Testis (tissue), 3 donors: Measurements from ENCODE around the gene PPARA. TPM values are rescaled to one million over a fixed set of nuclear protein-coding genes. Genes with fewer than 3 reads are reported as not detected.

ENCODE experiments used
- DNase-seq: peaks from one replicate; pipeline ENCODE4 v3.0.0-alpha.2; 2019
- H3K27ac ChIP-seq, 2 donors: fragments of 200-600 bp; sonication (generic); one replicate each; pipeline ENCODE4 v1.5.1; 2019
- H3K27me3 ChIP-seq: fragments of 200-600 bp; sonication (generic); one replicate; pipeline ENCODE4 v1.5.1; 2019
- H3K36me3 ChIP-seq: fragments of 200-600 bp; sonication (generic); one replicate; pipeline ENCODE4 v1.5.1; 2017; ENCODE audit warnings: low read depth; ENCODE audit errors: missing control alignments
- H3K4me1 ChIP-seq: fragments of 200-600 bp; sonication (generic); one replicate; pipeline ENCODE4 v1.5.1; 2019
- H3K4me3 ChIP-seq, 2 donors: fragments of 200-600 bp; sonication (generic); one replicate each; pipeline ENCODE4 v1.5.1; 2017 to 2019
- H3K9me3 ChIP-seq: fragments of 200-600 bp; sonication (generic); one replicate; pipeline ENCODE4 v1.5.1; 2017
- POLR2A ChIP-seq: fragments of 450-650 bp; IDR thresholded peaks from one replicate; pipeline ENCODE4 v1.6.1; 2017; ENCODE audit warnings: antibody characterized with exemption, mild to moderate bottlenecking, moderate library complexity
- WGBS, 2 donors: methylation state at CpG; one replicate each; pipeline ENCODE4 v1.1.5; 2018; 5-methylcytosine and 5-hydroxymethylcytosine counted together
- intact Hi-C: fragments of 100-400 bp; cut with DNase I; formaldehyde crosslinking; loops from one replicate; pipeline ENCODE4 v1.15.1; 2023; ENCODE audit warnings: low total_unique reads
- polyA plus RNA-seq: library from polyadenylated mRNA; stranded (reverse); fragments of 350-450 nt; fragmentation: Illumina TruSeq; extraction: RNeasy Lipid Tissue Mini Kit (QIAGEN cat#74804); gene quantifications from one replicate; pipeline ENCODE4 v1.2.3, GENCODE V29; 2014; ENCODE audit warnings: low read depth, low replicate concordance; ENCODE audit not compliant: insufficient read depth
- total RNA-seq, 2 donors: library from RNA; depleted of rRNA; stranded (reverse); fragments of >200 nt; gene quantifications; one replicate each; pipeline ENCODE4 v1.2.3, GENCODE V29; 2016
- TF ChIP-seq, protein P1 (sequence below), 3 experiments: fragments of 450-650 bp in 2 of 3; fragments of 200-600 bp in 1 of 3; sonication (generic) in 1 of 3; IDR thresholded peaks; one replicate each; pipeline ENCODE4 v1.5.1; 2016 to 2019; ENCODE audit warnings: antibody characterized with exemption in 3 of 3, mild to moderate bottlenecking in 2 of 3, moderate library complexity in 1 of 3

Gene PPARA
- total and polyA plus RNA-seq, 3 donors from 2014 or later = 4.8 to 19.9 (median 18.1) TPM

DNA sequence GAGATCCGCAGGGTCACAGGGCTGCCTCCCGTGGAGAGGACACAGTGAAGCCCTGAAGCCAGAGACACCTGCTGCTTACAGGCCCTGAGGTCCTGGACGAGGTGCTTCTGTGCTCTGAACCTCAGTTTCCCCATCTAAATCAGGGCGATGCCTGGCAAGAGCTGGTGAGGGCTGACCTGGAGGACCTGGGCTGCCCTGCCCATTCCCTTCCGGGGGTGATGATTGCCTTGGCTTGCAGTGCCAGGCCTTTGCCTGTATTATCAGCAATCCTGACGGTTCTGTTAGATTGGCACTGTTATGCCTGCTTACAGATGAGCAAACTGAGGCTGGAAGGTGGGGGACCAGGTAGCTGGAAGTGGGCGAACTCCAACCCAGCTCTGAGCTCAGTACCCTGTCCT is 138.5 kb downstream of the PPARA start:
- intact Hi-C loops = no loop called here
- H3K36me3 ChIP-seq = no peaks in the 10 kb centered on the region

DNA sequence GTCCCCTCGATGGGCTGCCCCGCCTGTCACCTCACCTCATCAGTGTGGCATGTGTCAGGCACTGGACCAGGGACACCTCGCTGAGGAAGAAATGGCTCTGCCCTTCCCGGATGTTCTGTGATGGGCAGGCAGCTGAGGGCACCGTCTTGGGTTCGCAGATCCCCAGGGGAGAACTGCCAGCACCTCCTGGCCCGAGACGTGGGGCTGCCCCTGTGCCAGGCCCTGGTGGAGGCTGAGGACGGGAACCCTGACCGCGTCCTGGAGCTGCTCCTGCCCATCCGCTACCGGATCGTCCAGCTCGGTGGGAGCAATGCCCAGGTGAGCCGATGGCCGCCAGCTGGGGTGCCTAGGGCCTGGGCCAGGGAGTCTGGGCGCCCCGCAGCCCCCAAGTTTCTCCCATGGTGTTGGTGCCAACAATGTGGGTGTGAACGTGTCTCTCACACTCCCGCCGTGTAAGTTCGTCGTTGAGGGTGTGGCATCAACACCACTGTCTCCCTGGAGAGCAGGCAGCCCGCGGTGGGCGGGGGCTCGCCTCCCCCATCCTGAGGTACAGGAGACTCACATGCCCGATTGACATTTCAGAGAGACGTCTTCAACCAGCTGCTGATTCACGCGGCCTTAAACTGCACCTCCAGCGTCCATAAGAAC is 139.0 kb downstream of the PPARA start:
- WGBS, 2 donors = 91 to 96% methylated on average over 16 to 32 of the region's 33 CpGs
- DNase-seq = no peak
- Histone ChIP-seq H3K4me3 (no peak overlapping the region), H3K27ac (no peak overlapping the region), H3K9me3 (no peaks in the 10 kb centered on the region), H3K27me3 (no peaks in the 10 kb centered on the region), H3K4me1 (no peaks in the 10 kb centered on the region), H3K36me3 (no peaks in the 10 kb centered on the region)
- no peak for TF ChIP-seq POLR2A
- TF ChIP-seq, protein P1, sequence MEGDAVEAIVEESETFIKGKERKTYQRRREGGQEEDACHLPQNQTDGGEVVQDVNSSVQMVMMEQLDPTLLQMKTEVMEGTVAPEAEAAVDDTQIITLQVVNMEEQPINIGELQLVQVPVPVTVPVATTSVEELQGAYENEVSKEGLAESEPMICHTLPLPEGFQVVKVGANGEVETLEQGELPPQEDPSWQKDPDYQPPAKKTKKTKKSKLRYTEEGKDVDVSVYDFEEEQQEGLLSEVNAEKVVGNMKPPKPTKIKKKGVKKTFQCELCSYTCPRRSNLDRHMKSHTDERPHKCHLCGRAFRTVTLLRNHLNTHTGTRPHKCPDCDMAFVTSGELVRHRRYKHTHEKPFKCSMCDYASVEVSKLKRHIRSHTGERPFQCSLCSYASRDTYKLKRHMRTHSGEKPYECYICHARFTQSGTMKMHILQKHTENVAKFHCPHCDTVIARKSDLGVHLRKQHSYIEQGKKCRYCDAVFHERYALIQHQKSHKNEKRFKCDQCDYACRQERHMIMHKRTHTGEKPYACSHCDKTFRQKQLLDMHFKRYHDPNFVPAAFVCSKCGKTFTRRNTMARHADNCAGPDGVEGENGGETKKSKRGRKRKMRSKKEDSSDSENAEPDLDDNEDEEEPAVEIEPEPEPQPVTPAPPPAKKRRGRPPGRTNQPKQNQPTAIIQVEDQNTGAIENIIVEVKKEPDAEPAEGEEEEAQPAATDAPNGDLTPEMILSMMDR (IDR thresholded peaks at IDR 0.05) = no peak
- intact Hi-C loops = no loop called here

More for the DNA sequence above, 138.5 kb downstream of the PPARA start:
- Histone ChIP-seq H3K27me3 (no peaks in the 10 kb centered on the region), H3K27ac (no peak overlapping the region), H3K9me3 (no peaks in the 10 kb centered on the region), H3K4me1 (no peaks in the 10 kb centered on the region), H3K4me3 (no peak overlapping the region)
- WGBS, 2 donors = 85% methylated on average over 5 of the region's 7 CpGs; no CpG with 5 or more reads in 1 of the 2 donors
- DNase-seq = no peak
- TF ChIP-seq, protein P1 (IDR thresholded peaks at IDR 0.05) = no peak
- TF ChIP-seq POLR2A = no peak

DNA sequence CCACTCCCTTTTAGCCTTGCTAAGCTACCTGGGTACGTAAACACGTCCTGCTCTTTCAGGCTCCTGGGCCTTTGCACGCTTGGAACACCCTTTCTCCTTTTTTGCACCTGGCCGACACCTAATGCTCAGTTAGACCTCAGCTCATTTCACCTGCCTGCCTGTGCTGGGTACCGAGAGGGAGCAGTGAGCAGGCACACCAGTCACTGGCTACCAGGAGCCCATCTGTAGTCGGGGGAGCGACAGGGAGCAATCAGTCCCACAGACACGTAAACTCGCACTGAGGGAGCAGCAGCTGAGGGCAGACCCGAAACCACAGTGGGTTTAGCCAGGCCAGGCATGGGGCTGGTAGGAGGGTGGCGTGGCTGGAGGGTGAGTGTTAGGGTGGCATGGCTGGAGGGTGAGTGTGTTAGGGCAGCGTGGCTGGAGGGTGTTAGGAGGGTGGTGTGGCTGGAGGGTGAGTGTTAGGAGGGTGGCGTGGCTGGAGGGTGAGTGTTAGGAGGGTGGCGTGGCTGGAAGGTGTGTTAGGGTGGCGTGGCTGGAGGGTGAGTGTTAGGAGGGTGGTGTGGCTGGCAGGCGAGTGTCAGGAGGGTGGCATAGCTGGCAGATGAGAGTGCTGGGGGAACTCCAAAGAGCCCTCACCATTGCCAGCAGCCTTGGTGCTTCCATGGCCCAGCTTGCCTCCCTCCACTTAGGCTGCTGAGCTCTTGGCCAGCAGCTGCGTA is 140.0 kb downstream of the PPARA start:
- DNase-seq = no peak
- TF ChIP-seq POLR2A = no peak
- intact Hi-C loops = no loop called here
- no peaks in the 10 kb centered on the region for H3K27me3 ChIP-seq
- H3K36me3 ChIP-seq = no peaks in the 10 kb centered on the region
- WGBS, 2 donors = 82 to 93% methylated on average over 14 to 17 of the region's 17 CpGs
- no peaks in the 10 kb centered on the region for H3K4me1 ChIP-seq
- no peaks in the 10 kb centered on the region for H3K9me3 ChIP-seq
- H3K4me3 ChIP-seq = no peak overlapping the region
- no peak overlapping the region for H3K27ac ChIP-seq

DNA sequence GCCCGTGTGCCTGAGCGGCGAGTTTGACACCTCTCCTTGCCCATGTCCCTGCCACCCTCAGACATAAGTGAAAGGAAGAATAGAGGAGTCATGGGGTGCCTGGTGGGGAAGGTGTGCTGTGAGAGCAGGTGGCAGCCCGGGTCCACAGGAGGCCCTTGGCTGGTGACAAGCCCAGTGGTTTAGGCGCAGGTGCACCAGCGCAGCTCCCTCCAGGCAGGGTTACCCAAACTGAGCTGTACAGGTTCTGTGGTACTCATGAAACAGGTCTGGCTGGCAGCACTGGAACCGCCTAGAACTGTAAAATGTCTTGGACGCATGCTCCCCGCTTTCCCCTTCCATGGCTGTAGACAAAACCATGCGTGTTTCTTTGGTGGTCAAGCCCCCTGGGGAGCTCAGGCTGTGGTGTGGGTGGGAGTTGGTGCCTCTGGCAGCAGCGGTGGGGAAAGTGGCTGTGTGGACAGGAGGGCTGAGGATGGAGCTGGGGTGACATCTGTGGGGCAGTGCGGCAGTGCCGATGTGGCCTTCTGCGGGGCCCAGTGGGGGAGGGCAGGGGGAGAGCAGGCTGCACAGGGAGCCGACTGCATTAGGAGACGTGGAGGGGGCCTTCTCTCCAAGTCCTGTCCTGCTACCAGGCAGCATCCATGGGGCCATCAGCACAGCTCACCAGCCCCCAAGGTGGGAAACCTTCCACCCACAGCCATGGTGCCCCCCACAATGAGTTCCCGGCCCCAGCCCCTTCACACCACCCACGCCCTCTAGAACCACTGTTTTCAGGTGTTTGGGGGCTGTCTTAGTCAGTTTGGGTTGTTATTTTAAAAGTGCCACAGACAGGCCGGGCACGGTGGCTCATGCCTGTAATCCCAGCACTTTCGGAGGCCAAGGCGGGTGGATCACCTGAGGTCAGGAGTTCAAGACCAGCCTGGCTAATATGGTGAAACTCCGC is 140.8 kb downstream of the PPARA start:
- WGBS, 2 donors = 90 to 99% methylated on average over 13 to 23 of the region's 23 CpGs
- H3K4me3 ChIP-seq = no peak overlapping the region
- no peaks in the 10 kb centered on the region for H3K9me3 ChIP-seq
- peaks cover 5% of the 10 kb centered on the region for H3K4me1 ChIP-seq
- H3K27ac ChIP-seq = no peak overlapping the region
- intact Hi-C loops = no loop called here
- DNase-seq = no peak
- H3K36me3 ChIP-seq = no peaks in the 10 kb centered on the region
- H3K27me3 ChIP-seq = no peaks in the 10 kb centered on the region
- TF ChIP-seq POLR2A = no peak

DNA sequence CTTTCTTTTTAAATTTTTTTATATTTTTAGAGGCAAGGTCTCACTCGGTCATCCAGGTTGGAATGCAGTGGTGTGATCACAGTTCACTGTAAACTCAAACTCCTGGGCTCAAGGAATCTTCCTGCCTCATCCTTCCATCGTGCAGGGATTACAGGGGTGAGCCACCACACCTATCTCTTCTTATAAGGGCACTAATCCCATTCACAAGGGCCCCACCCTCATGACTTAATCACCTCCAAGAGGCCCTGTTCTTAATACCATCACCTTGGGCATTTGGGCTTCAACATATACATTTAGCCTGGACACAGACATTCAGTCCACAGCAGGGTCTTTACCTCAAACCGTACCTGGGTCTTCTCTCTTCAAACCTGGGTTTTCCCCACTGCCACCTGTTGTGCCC is 141.8 kb downstream of the PPARA start:
- TF ChIP-seq, protein P1 (IDR thresholded peaks at IDR 0.05) = no peak
- TF ChIP-seq POLR2A = no peak
- no peaks in the 10 kb centered on the region for H3K36me3 ChIP-seq
- intact Hi-C loops = no loop called here

More for the DNA sequence above, 141.8 kb downstream of the PPARA start:
- no peak overlapping the region for H3K27ac ChIP-seq
- peaks cover 11% of the 10 kb centered on the region for H3K4me1 ChIP-seq
- H3K4me3 ChIP-seq = no peak overlapping the region
- no peak for DNase-seq
- 74 to 89% methylated on average over 3 of the region's 3 CpGs for WGBS, 2 donors
- H3K9me3 ChIP-seq = no peaks in the 10 kb centered on the region
- H3K27me3 ChIP-seq = no peaks in the 10 kb centered on the region
